DND-41 (cell line): ENCODE results near the gene ZNF594.
"Not testable (repeated sequence)": the region's sequence is repeated elsewhere in the genome, so short reads cannot be mapped to it uniquely, and the experiment has no call there.

ENCODE experiments used
- ATAC-seq: fragments of 200-7000 bp; cut with Tn5 transposase; 3 replicates; pipeline ENCODE4 v1.9.1; 2021; ENCODE audit warnings: low read depth; ENCODE audit not compliant: insufficient read depth
- DNase-seq: peaks from one replicate; pipeline ENCODE4 v3.0.0-alpha.2; 2020
- H2AFZ ChIP-seq: 2 replicates; pipeline ENCODE4 v1.6.0; 2012; ENCODE audit warnings: low read depth, low read length
- H3K27ac ChIP-seq: 2 replicates; pipeline ENCODE4 v1.5.1; 2012; ENCODE audit warnings: low read length, inconsistent platforms
- H3K27me3 ChIP-seq: fragments of 200-600 bp; sonication (generic); 2 replicates; pipeline ENCODE4 v1.6.0; 2012; ENCODE audit warnings: low read length, mild to moderate bottlenecking, inconsistent platforms; ENCODE audit not compliant: insufficient read depth, poor library complexity
- H3K36me3 ChIP-seq: 2 replicates; pipeline ENCODE4 v1.5.1; 2012; ENCODE audit warnings: low read length, inconsistent platforms; ENCODE audit not compliant: insufficient read depth
- H3K4me1 ChIP-seq: 2 replicates; pipeline ENCODE4 v1.5.1; 2012; ENCODE audit warnings: mild to moderate bottlenecking, low read length; ENCODE audit not compliant: insufficient read depth
- H3K4me2 ChIP-seq: 2 replicates; pipeline ENCODE4 v1.6.0; 2012; ENCODE audit warnings: mild to moderate bottlenecking, moderate library complexity, low read length, inconsistent platforms; ENCODE audit not compliant: insufficient read depth
- H3K4me3 ChIP-seq, 2 experiments: fragments of 200-600 bp in 1 of 2; shearing (Covaris generic) in 1 of 2; 2 replicates each; pipeline ENCODE4 v1.5.1; 2012 to 2016; ENCODE audit warnings: inconsistent platforms in 2 of 2, low read length in 2 of 2, mild to moderate bottlenecking in 2 of 2, low read depth in 1 of 2, moderate library complexity in 1 of 2
- H3K79me2 ChIP-seq: 2 replicates; pipeline ENCODE4 v1.6.0; 2012; ENCODE audit warnings: low read length, inconsistent platforms; ENCODE audit not compliant: insufficient read depth
- H3K9ac ChIP-seq: 2 replicates; pipeline ENCODE4 v1.6.0; 2012; ENCODE audit warnings: low read depth, mild to moderate bottlenecking, inconsistent platforms, low read length, moderate library complexity
- H3K9me3 ChIP-seq: 2 replicates; pipeline ENCODE4 v1.5.1; 2012; ENCODE audit warnings: low read length, moderate library complexity, mild to moderate bottlenecking, inconsistent platforms; ENCODE audit not compliant: insufficient read depth, severe bottlenecking
- H4K20me1 ChIP-seq: 2 replicates; pipeline ENCODE4 v1.6.0; 2012; ENCODE audit warnings: low read length; ENCODE audit not compliant: insufficient read depth
- EZH2 ChIP-seq: IDR thresholded peaks from 3 replicates; pipeline ENCODE4 v1.6.1; 2012; ENCODE audit warnings: borderline replicate concordance, low read depth, mild to moderate bottlenecking, moderate library complexity, low read length, inconsistent platforms; ENCODE audit not compliant: severe bottlenecking
- TF ChIP-seq, protein P1 (sequence below): IDR thresholded peaks from 2 replicates; pipeline ENCODE4 v1.5.1; 2012; ENCODE audit warnings: borderline replicate concordance, low read length, moderate library complexity, mild to moderate bottlenecking; ENCODE audit not compliant: poor library complexity, severe bottlenecking; ENCODE audit errors: extremely low read depth

ZNF594 gene

DNA sequence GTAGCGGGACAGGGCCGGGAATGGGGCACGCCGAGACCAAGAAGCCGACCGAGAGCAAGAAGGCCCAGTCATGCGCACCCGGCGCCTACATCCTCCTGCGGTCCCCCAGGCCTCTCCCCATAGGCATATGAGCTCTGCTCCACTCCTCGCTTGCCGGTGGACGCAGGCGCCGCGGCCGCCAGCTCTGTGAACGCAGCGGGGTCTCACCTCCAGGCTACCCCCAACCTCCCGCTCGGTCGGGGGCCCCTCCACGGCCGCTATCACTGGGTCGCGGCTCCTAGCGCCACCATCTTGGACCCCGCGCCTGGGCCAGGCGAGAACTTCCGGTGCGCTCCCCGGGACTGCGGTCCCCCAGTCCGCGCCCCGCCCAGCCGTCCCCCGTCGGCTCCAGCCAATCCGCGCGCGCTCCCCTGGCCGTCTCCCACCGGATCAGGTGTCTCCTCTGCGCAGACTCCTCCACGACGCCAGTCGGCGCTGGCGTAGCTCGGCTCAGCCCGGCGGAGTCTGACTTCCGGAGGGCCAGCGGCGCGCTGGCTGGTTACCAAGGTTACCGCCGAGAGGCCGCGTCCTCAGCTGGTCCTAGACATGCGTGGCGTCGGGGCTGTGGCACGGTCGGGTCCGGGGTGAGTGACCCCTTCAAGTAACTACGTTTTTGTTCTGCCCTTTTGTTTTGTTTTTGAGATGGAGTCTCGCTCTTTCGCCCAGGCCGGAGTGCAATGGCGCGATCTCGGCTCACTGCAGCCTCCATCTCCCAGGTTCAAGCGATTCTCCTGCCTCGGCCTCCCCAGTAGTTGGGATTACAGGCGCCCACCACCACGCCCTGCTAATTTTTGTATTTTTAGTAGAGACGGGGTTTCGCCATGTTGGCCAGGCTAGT, at the start of gene ZNF594:
TSS of gene ZNF594 (minus strand) at position 328 of the 877 bp plus-strand sequence. CDS start 7,612 bp downstream, outside the sequence.
- Histone ChIP-seq H3K27ac (peak within 1 kb of the TSS; percentile 84), H3K9me3 (peaks cover 23% of the 10 kb centered on the region), H3K4me3 (peak within 1 kb of the TSS; percentile 78 to 90), H3K4me2 (peak within 1 kb of the TSS; percentile 84), H3K27me3 (no peaks in the 10 kb centered on the region), H4K20me1 (no peaks in the 10 kb centered on the region), H3K9ac (peak within 1 kb of the TSS; percentile 77), H2AFZ (peak within 1 kb of the TSS; percentile 91), H3K36me3 (peaks cover 38% of the 10 kb centered on the region), H3K79me2 (peaks cover 37% of the 10 kb centered on the region), H3K4me1 (peaks cover 26% of the 10 kb centered on the region)
- ATAC-seq (peak; percentile 99), DNase-seq (peak; percentile 97)
- TF ChIP-seq, protein P1, sequence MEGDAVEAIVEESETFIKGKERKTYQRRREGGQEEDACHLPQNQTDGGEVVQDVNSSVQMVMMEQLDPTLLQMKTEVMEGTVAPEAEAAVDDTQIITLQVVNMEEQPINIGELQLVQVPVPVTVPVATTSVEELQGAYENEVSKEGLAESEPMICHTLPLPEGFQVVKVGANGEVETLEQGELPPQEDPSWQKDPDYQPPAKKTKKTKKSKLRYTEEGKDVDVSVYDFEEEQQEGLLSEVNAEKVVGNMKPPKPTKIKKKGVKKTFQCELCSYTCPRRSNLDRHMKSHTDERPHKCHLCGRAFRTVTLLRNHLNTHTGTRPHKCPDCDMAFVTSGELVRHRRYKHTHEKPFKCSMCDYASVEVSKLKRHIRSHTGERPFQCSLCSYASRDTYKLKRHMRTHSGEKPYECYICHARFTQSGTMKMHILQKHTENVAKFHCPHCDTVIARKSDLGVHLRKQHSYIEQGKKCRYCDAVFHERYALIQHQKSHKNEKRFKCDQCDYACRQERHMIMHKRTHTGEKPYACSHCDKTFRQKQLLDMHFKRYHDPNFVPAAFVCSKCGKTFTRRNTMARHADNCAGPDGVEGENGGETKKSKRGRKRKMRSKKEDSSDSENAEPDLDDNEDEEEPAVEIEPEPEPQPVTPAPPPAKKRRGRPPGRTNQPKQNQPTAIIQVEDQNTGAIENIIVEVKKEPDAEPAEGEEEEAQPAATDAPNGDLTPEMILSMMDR = peak; percentile 96
- no peak for TF ChIP-seq EZH2

DNA sequence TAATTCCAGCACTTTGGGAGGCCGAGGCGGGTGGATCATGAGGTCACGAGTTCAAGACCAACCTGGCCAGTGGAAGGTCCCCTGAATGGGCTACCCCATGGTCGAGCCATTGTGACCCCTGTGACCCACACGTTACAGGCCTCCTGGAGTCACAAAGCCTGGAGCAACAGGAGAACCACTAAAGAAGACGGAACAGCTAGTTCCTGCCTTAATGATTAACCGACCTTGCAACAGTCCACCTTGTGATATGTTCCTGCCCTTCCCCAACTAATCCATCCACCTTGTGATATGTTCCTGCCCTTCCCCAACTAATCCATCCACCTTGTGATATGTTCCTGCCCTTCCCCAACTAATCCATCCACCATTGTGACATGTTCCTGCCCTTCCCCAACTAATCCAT, 48.1 kb upstream of the ZNF594 start:
- not testable (repeated sequence) for H3K4me1 ChIP-seq, H3K27me3 ChIP-seq, H4K20me1 ChIP-seq, H3K36me3 ChIP-seq, DNase-seq, H3K79me2 ChIP-seq, H3K9ac ChIP-seq, H3K4me3 ChIP-seq, H3K4me2 ChIP-seq, H2AFZ ChIP-seq, H3K27ac ChIP-seq, H3K9me3 ChIP-seq, ATAC-seq

DNA sequence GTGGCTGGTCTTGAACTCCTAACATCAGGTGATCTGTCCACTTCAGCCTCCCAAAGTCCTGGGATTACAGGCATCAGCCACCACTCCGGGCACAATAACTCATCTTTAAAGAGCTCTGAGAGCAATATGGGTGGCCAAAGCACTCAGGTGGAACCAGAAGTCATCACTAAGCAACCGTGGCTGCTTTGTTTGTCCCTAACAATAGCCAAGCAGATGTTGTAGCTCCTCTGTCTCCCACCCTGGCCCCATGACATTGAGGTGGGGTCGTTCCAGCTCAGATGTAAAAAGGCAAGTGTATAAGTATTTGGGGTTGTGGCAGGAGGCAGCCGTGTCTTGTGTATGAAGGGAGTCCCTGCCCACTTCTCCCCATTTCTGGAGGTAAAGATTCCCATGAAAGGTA, 46.7 kb upstream of the ZNF594 start:
- Histone ChIP-seq H3K27me3 (no peaks in the 10 kb centered on the region), H3K9me3 (no peaks in the 10 kb centered on the region), H3K4me3 (no peak overlapping the region), H3K27ac (no peak overlapping the region), H3K4me1 (no peaks in the 10 kb centered on the region), H3K9ac (no peak overlapping the region), H2AFZ (no peak overlapping the region), H3K4me2 (no peak overlapping the region), H3K36me3 (peaks cover 7% of the 10 kb centered on the region; the same call in 1 of the 2 replicates), H4K20me1 (no peaks in the 10 kb centered on the region), H3K79me2 (no peaks in the 10 kb centered on the region)
- TF ChIP-seq, protein P1 = no peak
- no peak for TF ChIP-seq EZH2
- DNase-seq = no peak
- ATAC-seq = no peak

DNA sequence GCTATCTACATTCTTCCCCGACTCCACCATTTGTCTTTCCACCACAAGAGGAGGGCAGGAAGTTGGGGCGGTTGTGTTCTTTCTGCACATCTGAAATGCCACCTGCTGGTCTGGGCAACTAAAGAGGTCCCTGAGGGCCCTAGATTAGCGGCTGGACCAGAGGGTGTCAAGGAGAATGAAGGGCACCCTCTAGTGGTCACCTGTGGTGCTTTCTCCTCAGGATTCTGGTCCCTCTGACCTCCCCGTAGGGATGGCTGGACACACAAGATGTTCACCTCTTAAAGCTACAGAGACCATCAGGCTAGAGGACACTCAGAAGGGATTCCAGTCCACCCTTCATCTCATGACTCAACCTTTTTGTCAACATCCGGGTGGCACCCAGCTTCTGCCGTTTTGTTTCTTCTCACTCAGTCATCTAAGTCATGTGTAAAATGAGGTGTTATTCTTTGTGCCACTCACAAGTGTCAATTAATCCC, 45.9 kb upstream of the ZNF594 start:
- Histone ChIP-seq H3K4me2 (no peak overlapping the region), H3K4me1 (no peaks in the 10 kb centered on the region), H3K9ac (no peak overlapping the region), H2AFZ (no peak overlapping the region), H3K4me3 (no peak overlapping the region), H3K79me2 (no peaks in the 10 kb centered on the region), H3K9me3 (no peaks in the 10 kb centered on the region), H3K36me3 (peaks cover 7% of the 10 kb centered on the region; the same call in 1 of the 2 replicates), H4K20me1 (no peaks in the 10 kb centered on the region), H3K27ac (no peak overlapping the region; the same call in 1 of the 2 replicates), H3K27me3 (no peaks in the 10 kb centered on the region)
- ATAC-seq (peak; percentile 54; the same call in 1 of the 3 replicates), DNase-seq (peak; percentile 42)
- TF ChIP-seq, protein P1 = peak; percentile 69
- TF ChIP-seq EZH2 = no peak
